GM12878 (cell line): ENCODE results near the gene S100A16. TPM values are rescaled to one million over a fixed set of nuclear protein-coding genes. Genes with fewer than 3 reads are reported as not detected.
A peak's percentile ranks its signal among the peaks of the same experiment; 100 is the strongest.

ENCODE experiments used
- ATAC-seq: fragments of 200-7000 bp; cut with Tn5 transposase; 3 replicates; pipeline ENCODE4 v1.9.1; 2020; ENCODE audit warnings: mild to moderate bottlenecking, moderate library complexity
- BruUV-seq: library from RNA; stranded (reverse); fragments of 400-500 nt; replicated peaks from 2 replicates; lab custom pipeline; 2021; lab: Mats Ljungman, UMichigan
- CTCF ChIA-PET: fragments of 300-600 bp; sonication (Branson Sonifier 250); formaldehyde crosslinking; extraction: SDS; loops from one replicate; lab custom pipeline; 2021; ENCODE audit warnings: inconsistent platforms; lab: Yijun Ruan, JAX
- POLR2A ChIA-PET: fragments of 350-600 bp; formaldehyde crosslinking; extraction: SDS; loops from one replicate; lab custom pipeline; 2021; ENCODE audit warnings: inconsistent platforms; lab: Charles Lee
- RAD21 ChIA-PET: fragments of 300-600 bp; sonication (Branson Sonifier 250); formaldehyde crosslinking; loops from one replicate; lab custom pipeline; 2023; ENCODE audit warnings: antibody characterized with exemption; ENCODE audit not compliant: unreplicated experiment; lab: Charles Lee
- SMC1A ChIA-PET: fragments of 300-600 bp; sonication (Branson Sonifier 250); formaldehyde crosslinking; loops from one replicate; lab custom pipeline; 2023; ENCODE audit not compliant: unreplicated experiment, uncharacterized antibody; lab: Charles Lee
- DNase-seq: peaks from one replicate; pipeline ENCODE4 v3.0.0-alpha.2; 2011; ENCODE audit warnings: low read depth, low spot score
- FAIRE-seq: peaks from 3 replicates; lab custom pipeline; 2011; peaks lifted over from hg19 to GRCh38; lab: Jason Lieb, UNC
- H2AFZ ChIP-seq: 2 replicates; pipeline ENCODE4 v1.6.0; 2011; ENCODE audit warnings: low read depth, low read length, control low read depth; ENCODE audit not compliant: control insufficient read depth
- H3K27ac ChIP-seq: 2 replicates; pipeline ENCODE4 v1.5.1; 2011; ENCODE audit warnings: control low read depth; ENCODE audit not compliant: control insufficient read depth, insufficient read depth
- H3K27me3 ChIP-seq, 2 experiments: replicated peaks in 1 of 2; 2 replicates each; pipeline versions ENCODE4 v1.6.0 to v1.6.1; 2011; ENCODE audit warnings: low read length in 1 of 2; ENCODE audit not compliant: control insufficient read depth in 2 of 2, insufficient read depth in 2 of 2
- H3K36me3 ChIP-seq, 2 experiments: 2 replicates each; pipeline ENCODE4 v1.5.1; 2011; ENCODE audit warnings: low read length in 1 of 2; ENCODE audit not compliant: control insufficient read depth in 2 of 2, insufficient read depth in 2 of 2
- H3K4me1 ChIP-seq: 2 replicates; pipeline ENCODE4 v1.6.1; 2011; ENCODE audit warnings: mild to moderate bottlenecking, low read length, moderate library complexity, mixed read lengths; ENCODE audit not compliant: control insufficient read depth, insufficient read depth
- H3K4me2 ChIP-seq: 2 replicates; pipeline ENCODE4 v1.6.0; 2011; ENCODE audit warnings: control low read depth; ENCODE audit not compliant: control insufficient read depth, insufficient read depth
- H3K4me3 ChIP-seq: fragments of 200-600 bp; sonication (generic); 2 replicates; pipeline ENCODE4 v1.5.1; 2016
- H3K79me2 ChIP-seq: 2 replicates; pipeline ENCODE4 v1.6.0; 2011; ENCODE audit warnings: low read length; ENCODE audit not compliant: control insufficient read depth, insufficient read depth
- H3K9ac ChIP-seq: 2 replicates; pipeline ENCODE4 v1.8.0; 2011; ENCODE audit warnings: low read length, control low read depth, mixed read lengths; ENCODE audit not compliant: control insufficient read depth, insufficient read depth
- H3K9me3 ChIP-seq: replicated peaks from 3 replicates; pipeline ENCODE4 v1.5.1; 2011; ENCODE audit warnings: mild to moderate bottlenecking, low read length; ENCODE audit not compliant: control insufficient read depth, insufficient read depth
- H4K20me1 ChIP-seq: 2 replicates; pipeline ENCODE4 v1.6.0; 2011; ENCODE audit not compliant: control insufficient read depth, insufficient read depth
- BACH1 ChIP-seq: fragments of 450-650 bp; IDR thresholded peaks from 2 replicates; pipeline ENCODE4 v1.6.1; 2017; ENCODE audit warnings: mild to moderate bottlenecking, borderline replicate concordance
- CBX3 ChIP-seq: fragments of 200-600 bp; sonication (generic); IDR thresholded peaks from 2 replicates; pipeline ENCODE4 v1.6.1; 2016; ENCODE audit warnings: low read depth, borderline replicate concordance
- CHD4 ChIP-seq: fragments of 200-600 bp; sonication (generic); IDR thresholded peaks from 2 replicates; pipeline ENCODE4 v1.6.1; 2016; ENCODE audit warnings: mild to moderate bottlenecking
- EED ChIP-seq: sonication (generic); IDR thresholded peaks from 2 replicates; pipeline ENCODE4 v1.6.1; 2016; ENCODE audit warnings: antibody characterized with exemption, low read depth
- IKZF1 ChIP-seq: fragments of 450-650 bp; conservative IDR thresholded peaks from 2 replicates; pipeline ENCODE4 v1.6.1; 2017; ENCODE audit warnings: antibody characterized with exemption, mild to moderate bottlenecking
- KAT2A ChIP-seq: conservative IDR thresholded peaks from 2 replicates; pipeline ENCODE4 v1.6.1; 2011; ENCODE audit warnings: low read depth, low read length; ENCODE audit not compliant: control insufficient read depth
- NFIC ChIP-seq: IDR thresholded peaks from 2 replicates; pipeline ENCODE4 v1.6.1; 2012; ENCODE audit warnings: low read depth, mild to moderate bottlenecking, inconsistent platforms, low read length, moderate library complexity
- NR2F1 ChIP-seq: fragments of 450-650 bp; conservative IDR thresholded peaks from 2 replicates; pipeline ENCODE4 v1.6.1; 2017; ENCODE audit warnings: mild to moderate bottlenecking
- NRF1 ChIP-seq: conservative IDR thresholded peaks from 2 replicates; pipeline ENCODE4 v1.6.1; 2011; ENCODE audit warnings: mild to moderate bottlenecking, low read depth, low read length, improper control_type of control experiment
- RFX5 ChIP-seq: IDR thresholded peaks from 2 replicates; pipeline ENCODE4 v1.6.1; 2011; ENCODE audit warnings: low read depth, low read length, improper control_type of control experiment
- SMAD1 ChIP-seq: fragments of 450-650 bp; IDR thresholded peaks from 2 replicates; pipeline ENCODE4 v1.6.1; 2018; ENCODE audit warnings: mild to moderate bottlenecking, low read depth; ENCODE audit not compliant: partially characterized antibody
- ZNF24 ChIP-seq: fragments of 450-650 bp; IDR thresholded peaks from 2 replicates; pipeline ENCODE4 v1.6.1; 2017; ENCODE audit warnings: antibody characterized with exemption, mild to moderate bottlenecking
- WGBS: methylation state at CpG from one replicate; pipeline ENCODE4 v1.1.6; 2016; ENCODE audit warnings: low lambda C conversion rate; ENCODE audit not compliant: insufficient replicate concordance, insufficient coverage; ENCODE audit errors: missing lambda C conversion rate; 5-methylcytosine and 5-hydroxymethylcytosine counted together
- in situ Hi-C: fragments of 300-500 bp; cut with MboI; formaldehyde crosslinking; loops from 9 replicates; pipeline ENCODE4 v1.14.3; 2018; ENCODE audit warnings: mixed read lengths
- intact Hi-C: fragments of 100-400 bp; cut with micrococcal nuclease; formaldehyde crosslinking; loops from one replicate; pipeline ENCODE4 v1.14.2; 2022; ENCODE audit not compliant: unreplicated experiment
- polyA plus RNA-seq, 11 experiments: library from polyadenylated mRNA; depleted of rRNA in 4 of 11; unstranded in 6 of 11; stranded (reverse) in 5 of 11; fragments of >200 nt; fragmentation: Nextera tagmentation in 4 of 11; fragmentation: Illumina TruSeq in 1 of 11; extraction: Ambion mirVana in 4 of 11; extraction: Trizol in 1 of 11; gene quantifications; 1 replicate in 1 of 11; 2 replicates in 10 of 11; pipeline versions ENCODE4 v1.2.1 to v1.2.3, GENCODE V29; 2011 to 2016; ENCODE audit warnings: inconsistent platforms in 2 of 11, missing spikeins in 2 of 11, low read depth in 1 of 11
- total RNA-seq, 4 experiments: library from RNA; depleted of rRNA in 3 of 4; stranded (reverse); fragments of >200 nt in 3 of 4; fragmentation: Illumina TruSeq in 1 of 4; extraction: Trizol in 1 of 4; gene quantifications; 2 replicates each; pipeline versions ENCODE4 v1.2.1 to v1.2.3, GENCODE V29; 2013 to 2021
- TF ChIP-seq, protein P1 (sequence below): fragments of 150-350 bp; IDR thresholded peaks from 2 replicates; pipeline ENCODE4 v1.6.1; 2016; ENCODE audit warnings: low read depth, low read length

S100A16 gene
- total and polyA plus RNA-seq, 10 of the 15 experiments (the other 5 are each of a cell fraction or from before 2014, with no cell fraction given): 0.14 to 0.51 (median 0.25) TPM; not detected in 6

DNA sequence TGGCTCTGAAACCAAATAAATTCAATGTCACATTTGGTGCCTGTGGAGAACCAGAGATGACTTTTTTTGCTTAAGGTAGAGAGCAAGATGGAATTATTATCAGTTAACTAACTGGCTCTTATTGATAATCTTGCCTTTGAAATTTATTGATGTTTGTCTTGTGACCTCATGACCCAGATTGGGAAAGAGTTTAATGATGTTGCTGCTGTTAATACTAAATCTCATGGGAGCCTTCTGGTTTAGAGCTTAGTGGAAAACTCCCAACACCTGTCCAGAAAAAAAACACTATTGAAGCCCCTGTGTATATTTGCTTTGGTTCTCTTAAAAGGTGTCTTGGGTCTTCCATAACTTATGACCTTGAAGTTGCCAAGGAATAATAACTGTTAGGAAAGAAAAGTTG is 30.9 kb upstream of the S100A16 start:
- FAIRE-seq: no peak

DNA sequence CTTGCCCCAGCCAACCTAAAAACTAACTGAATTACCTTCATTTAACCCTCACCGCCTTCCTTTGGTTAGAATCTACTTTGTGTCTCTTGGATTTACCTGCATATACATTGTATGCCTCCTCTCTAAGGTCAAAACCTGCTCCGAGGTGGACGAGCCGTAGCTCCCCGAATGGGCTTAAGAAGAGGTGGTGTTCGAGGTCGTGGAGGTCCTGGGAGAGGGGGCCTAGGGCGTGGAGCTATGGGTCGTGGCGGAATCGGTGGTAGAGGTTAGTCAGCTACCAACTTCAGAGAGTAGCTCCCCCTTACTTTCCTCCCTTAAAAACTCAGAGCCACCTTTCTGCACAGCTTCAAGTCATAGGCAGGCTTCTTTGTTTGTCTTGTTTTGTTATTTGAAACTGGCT is 30.2 kb upstream of the S100A16 start:
- TF ChIP-seq, protein P1, sequence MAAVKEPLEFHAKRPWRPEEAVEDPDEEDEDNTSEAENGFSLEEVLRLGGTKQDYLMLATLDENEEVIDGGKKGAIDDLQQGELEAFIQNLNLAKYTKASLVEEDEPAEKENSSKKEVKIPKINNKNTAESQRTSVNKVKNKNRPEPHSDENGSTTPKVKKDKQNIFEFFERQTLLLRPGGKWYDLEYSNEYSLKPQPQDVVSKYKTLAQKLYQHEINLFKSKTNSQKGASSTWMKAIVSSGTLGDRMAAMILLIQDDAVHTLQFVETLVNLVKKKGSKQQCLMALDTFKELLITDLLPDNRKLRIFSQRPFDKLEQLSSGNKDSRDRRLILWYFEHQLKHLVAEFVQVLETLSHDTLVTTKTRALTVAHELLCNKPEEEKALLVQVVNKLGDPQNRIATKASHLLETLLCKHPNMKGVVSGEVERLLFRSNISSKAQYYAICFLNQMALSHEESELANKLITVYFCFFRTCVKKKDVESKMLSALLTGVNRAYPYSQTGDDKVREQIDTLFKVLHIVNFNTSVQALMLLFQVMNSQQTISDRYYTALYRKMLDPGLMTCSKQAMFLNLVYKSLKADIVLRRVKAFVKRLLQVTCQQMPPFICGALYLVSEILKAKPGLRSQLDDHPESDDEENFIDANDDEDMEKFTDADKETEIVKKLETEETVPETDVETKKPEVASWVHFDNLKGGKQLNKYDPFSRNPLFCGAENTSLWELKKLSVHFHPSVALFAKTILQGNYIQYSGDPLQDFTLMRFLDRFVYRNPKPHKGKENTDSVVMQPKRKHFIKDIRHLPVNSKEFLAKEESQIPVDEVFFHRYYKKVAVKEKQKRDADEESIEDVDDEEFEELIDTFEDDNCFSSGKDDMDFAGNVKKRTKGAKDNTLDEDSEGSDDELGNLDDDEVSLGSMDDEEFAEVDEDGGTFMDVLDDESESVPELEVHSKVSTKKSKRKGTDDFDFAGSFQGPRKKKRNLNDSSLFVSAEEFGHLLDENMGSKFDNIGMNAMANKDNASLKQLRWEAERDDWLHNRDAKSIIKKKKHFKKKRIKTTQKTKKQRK: no peak
- TF ChIP-seq IKZF1: no peak
- TF ChIP-seq NRF1: no peak
- TF ChIP-seq CHD4: no peak
- TF ChIP-seq RFX5: no peak
- no peak for TF ChIP-seq ZNF24
- ChIA-PET CTCF (interaction anchor here (0.6 to 3.8 kb wide), 8 partner anchors 10 to 154 kb away, joined by 3 to 20 read pairs (median 6); partner anchors contain the start of gene S100A13), SMC1A (interaction anchor here (0.7 to 2.1 kb wide), 6 partner anchors 9 to 70 kb away, joined by 3 to 13 read pairs (median 4); partner anchors contain the start of genes CHTOP and ILF2), RAD21 (interaction anchor here (0.9 to 1.4 kb wide), 3 partner anchors 9 to 71 kb away, joined by 4 to 6 read pairs (median 4); partner anchors contain the start of gene CHTOP), POLR2A (interaction anchor here (0.7 to 6.7 kb wide), 4 partner anchors 9 to 320 kb away, joined by 3 to 35 read pairs (median 4); partner anchors contain the start of genes CHTOP and SLC39A1)
- H3K4me3 ChIP-seq: no peak overlapping the region
- in situ Hi-C loops: no loop called here
- H3K27me3 ChIP-seq: no peaks in the 10 kb centered on the region
- H3K79me2 ChIP-seq: peaks cover 2% of the 10 kb centered on the region
- no TSS peak for BruUV-seq
- intact Hi-C loops: no loop called here
- no peaks in the 10 kb centered on the region for H3K9me3 ChIP-seq
- H3K4me2 ChIP-seq: no peak overlapping the region
- H3K36me3 ChIP-seq: peaks cover 16 to 55% of the 10 kb centered on the region in 2 experiments
- DNase-seq: no peak
- H2AFZ ChIP-seq: no peak overlapping the region
- H3K27ac ChIP-seq: no peak overlapping the region
- no peaks in the 10 kb centered on the region for H4K20me1 ChIP-seq
- no peaks in the 10 kb centered on the region for H3K4me1 ChIP-seq
- no peak for ATAC-seq
- no peak for FAIRE-seq
- H3K9ac ChIP-seq: no peak overlapping the region
- 93% methylated on average over 11 of the region's 11 CpGs for WGBS

More for the DNA sequence above, 30.9 kb upstream of the S100A16 start:
- peaks cover 14 to 54% of the 10 kb centered on the region in 2 experiments for H3K36me3 ChIP-seq
- POLR2A ChIA-PET: interaction anchor here (1.4 to 6.7 kb wide), 3 partner anchors 9 to 320 kb away, joined by 4 to 35 read pairs (median 4); partner anchors contain the start of genes CHTOP and SLC39A1
- TF ChIP-seq EED (no peak), ZNF24 (no peak), KAT2A (no peak), SMAD1 (no peak), BACH1 (no peak), CBX3 (no peak), NR2F1 (no peak), NFIC (no peak)
- TF ChIP-seq, all 136 proteins: peak for 0
- BruUV-seq: TSS peak; percentile 0
- Histone ChIP-seq H3K27ac (no peak overlapping the region), H3K79me2 (peaks cover 2% of the 10 kb centered on the region), H2AFZ (no peak overlapping the region), H3K27me3 (no peaks in the 10 kb centered on the region), H3K9me3 (no peaks in the 10 kb centered on the region), H3K4me2 (no peak overlapping the region), H4K20me1 (no peaks in the 10 kb centered on the region), H3K4me3 (no peak overlapping the region), H3K4me1 (no peaks in the 10 kb centered on the region), H3K9ac (no peak overlapping the region)
- ChIA-PET CTCF (interaction anchor here (0.5 to 3.8 kb wide), 9 partner anchors 9 to 133 kb away, joined by 3 to 20 read pairs (median 5); partner anchors contain the start of gene S100A13), SMC1A (interaction anchor here (0.7 to 2.1 kb wide), 8 partner anchors 9 to 71 kb away, joined by 3 to 13 read pairs (median 4); partner anchors contain the start of genes CHTOP and ILF2), RAD21 (interaction anchor here (0.8 to 1.4 kb wide), 4 partner anchors 10 to 72 kb away, joined by 3 to 5 read pairs (median 4); partner anchors contain the start of gene CHTOP)
- no peak for ATAC-seq
- intact Hi-C loops (no loop called here), in situ Hi-C loops (no loop called here)
- DNase-seq: no peak
